ENCODE data around the gene TFIP11. TPM values are rescaled to one million over a fixed set of nuclear protein-coding genes. Genes with fewer than 3 reads are reported as not detected.
"Not testable (repeated sequence)": the region's sequence is repeated elsewhere in the genome, so short reads cannot be mapped to it uniquely, and the experiment has no call there.

TFIP11 gene
- total RNA-seq, 1 experiment from 2014 or later = 26.9 TPM

- Mint-ChIP-seq H3K4me3 (no peak overlapping the region), H3K36me3 (peaks cover 57% of the 10 kb centered on the region), H3K27ac (peak overlapping the region; percentile 85; the same call in 1 of the 2 replicates), H3K4me1 (0 out of 2 replicates have a peak, but pooled peaks cover 5% of the 10 kb centered on the region), H3K27me3 (ENCODE audit: low read depth) (no peaks in the 10 kb centered on the region), H3K9me3 (no peaks in the 10 kb centered on the region)
- CTCF ChIA-PET = no interaction called here
- ATAC-seq (no peak), DNase-seq (ENCODE audit: low spot score) (no peak)
- POLR2A ChIA-PET = no interaction called here
- TF ChIP-seq CDX4 (CRISPR knock-in tag; IDR thresholded peaks at IDR 0.05; ENCODE audit: borderline replicate concordance) = no peak
- TF ChIP-seq FOXJ3 (CRISPR knock-in tag; IDR thresholded peaks at IDR 0.05; ENCODE audit: borderline replicate concordance) = no peak
- TF ChIP-seq ATF1 (CRISPR knock-in tag; IDR thresholded peaks at IDR 0.05) = no peak
- TF ChIP-seq ATF6 (CRISPR knock-in tag; IDR thresholded peaks at IDR 0.05) = no peak
- TF ChIP-seq SMAD3 (CRISPR knock-in tag; IDR thresholded peaks at IDR 0.05; ENCODE audit: borderline replicate concordance) = no peak
- no peak for TF ChIP-seq ZNF396 (CRISPR knock-in tag; IDR thresholded peaks at IDR 0.05; ENCODE audit: borderline replicate concordance)
- no peak for TF ChIP-seq MLX (CRISPR knock-in tag; IDR thresholded peaks at IDR 0.05)
- no peak for TF ChIP-seq ETV6 (CRISPR knock-in tag; IDR thresholded peaks at IDR 0.05)
- no peak for TF ChIP-seq GTF2I (CRISPR knock-in tag; conservative IDR thresholded peaks at IDR 0.05)
- no peak for TF ChIP-seq IRF2 (CRISPR knock-in tag; IDR thresholded peaks at IDR 0.05; ENCODE audit: borderline replicate concordance, low read depth)
- TF ChIP-seq TEAD1 (CRISPR knock-in tag; IDR thresholded peaks at IDR 0.05) = no peak
- no peak for TF ChIP-seq NFE2L1 (CRISPR knock-in tag; IDR thresholded peaks at IDR 0.05)
- TF ChIP-seq ZNF671 (CRISPR knock-in tag; IDR thresholded peaks at IDR 0.05) = no peak
These were observed 22.0 kb upstream of the TFIP11 start for GRCh38 chr22:26534171-26534855.

- CTCF ChIA-PET = interaction anchor here (1.6 kb wide), 1 partner anchor 26 kb away, joined by 4 read pairs; no protein-coding TSS in a partner anchor
- H3K36me3 Mint-ChIP-seq = peaks cover 64% of the 10 kb centered on the region
- POLR2A ChIA-PET = no interaction called here
These were observed 17.1 kb upstream of the TFIP11 start for GRCh38 chr22:26529345-26529744.

GRCh38 chr22:26528518-26528917 lies 16.2 kb upstream of the TFIP11 start:
- DNase-seq (ENCODE audit: low spot score); POLR2A ChIA-PET; H3K27ac Mint-ChIP-seq; CTCF ChIA-PET; H3K9me3 Mint-ChIP-seq; ATAC-seq; H3K4me3 Mint-ChIP-seq; H3K4me1 Mint-ChIP-seq; H3K27me3 Mint-ChIP-seq (ENCODE audit: low read depth): not testable (repeated sequence)
- peaks cover 68% of the 10 kb centered on the region for H3K36me3 Mint-ChIP-seq

More at GRCh38 chr22:26529345-26529744, 17.1 kb upstream of the TFIP11 start:
- TF ChIP-seq ZNF263 (CRISPR knock-in tag; IDR thresholded peaks at IDR 0.05; ENCODE audit: low read depth) = no peak
- peak; percentile 66 for TF ChIP-seq GABPB1 (CRISPR knock-in tag; IDR thresholded peaks at IDR 0.05)
- TF ChIP-seq FOXP1 (CRISPR knock-in tag; IDR thresholded peaks at IDR 0.05; ENCODE audit: borderline replicate concordance) = no peak
- no peak overlapping the region for H3K4me3 Mint-ChIP-seq
- ATAC-seq (no peak), DNase-seq (ENCODE audit: low spot score) (no peak)
- H3K27ac Mint-ChIP-seq = no peak overlapping the region
- no peaks in the 10 kb centered on the region for H3K9me3 Mint-ChIP-seq
- H3K27me3 Mint-ChIP-seq (ENCODE audit: low read depth) = no peaks in the 10 kb centered on the region
- H3K4me1 Mint-ChIP-seq = no peaks in the 10 kb centered on the region
